DND-41 (cell line): ENCODE results near the gene GRID1.

Experiments
- ATAC-seq: fragments of 200-7000 bp; cut with Tn5 transposase; 3 replicates; pipeline ENCODE4 v1.9.1; 2021; ENCODE audit warnings: low read depth; ENCODE audit not compliant: insufficient read depth
- DNase-seq: peaks from one replicate; pipeline ENCODE4 v3.0.0-alpha.2; 2020
- H2AFZ ChIP-seq: 2 replicates; pipeline ENCODE4 v1.6.0; 2012; ENCODE audit warnings: low read depth, low read length
- H3K27ac ChIP-seq: 2 replicates; pipeline ENCODE4 v1.5.1; 2012; ENCODE audit warnings: low read length, inconsistent platforms
- H3K27me3 ChIP-seq: fragments of 200-600 bp; sonication (generic); 2 replicates; pipeline ENCODE4 v1.6.0; 2012; ENCODE audit warnings: low read length, mild to moderate bottlenecking, inconsistent platforms; ENCODE audit not compliant: insufficient read depth, poor library complexity
- H3K36me3 ChIP-seq: 2 replicates; pipeline ENCODE4 v1.5.1; 2012; ENCODE audit warnings: low read length, inconsistent platforms; ENCODE audit not compliant: insufficient read depth
- H3K4me1 ChIP-seq: 2 replicates; pipeline ENCODE4 v1.5.1; 2012; ENCODE audit warnings: mild to moderate bottlenecking, low read length; ENCODE audit not compliant: insufficient read depth
- H3K4me2 ChIP-seq: 2 replicates; pipeline ENCODE4 v1.6.0; 2012; ENCODE audit warnings: mild to moderate bottlenecking, moderate library complexity, low read length, inconsistent platforms; ENCODE audit not compliant: insufficient read depth
- H3K4me3 ChIP-seq, 2 experiments: fragments of 200-600 bp in 1 of 2; shearing (Covaris generic) in 1 of 2; 2 replicates each; pipeline ENCODE4 v1.5.1; 2012 to 2016; ENCODE audit warnings: inconsistent platforms in 2 of 2, low read length in 2 of 2, mild to moderate bottlenecking in 2 of 2, low read depth in 1 of 2, moderate library complexity in 1 of 2
- H3K79me2 ChIP-seq: 2 replicates; pipeline ENCODE4 v1.6.0; 2012; ENCODE audit warnings: low read length, inconsistent platforms; ENCODE audit not compliant: insufficient read depth
- H3K9ac ChIP-seq: 2 replicates; pipeline ENCODE4 v1.6.0; 2012; ENCODE audit warnings: low read depth, mild to moderate bottlenecking, inconsistent platforms, low read length, moderate library complexity
- H3K9me3 ChIP-seq: 2 replicates; pipeline ENCODE4 v1.5.1; 2012; ENCODE audit warnings: low read length, moderate library complexity, mild to moderate bottlenecking, inconsistent platforms; ENCODE audit not compliant: insufficient read depth, severe bottlenecking
- H4K20me1 ChIP-seq: 2 replicates; pipeline ENCODE4 v1.6.0; 2012; ENCODE audit warnings: low read length; ENCODE audit not compliant: insufficient read depth
- CTCF ChIP-seq: IDR thresholded peaks from 2 replicates; pipeline ENCODE4 v1.5.1; 2012; ENCODE audit warnings: borderline replicate concordance, low read length, moderate library complexity, mild to moderate bottlenecking; ENCODE audit not compliant: poor library complexity, severe bottlenecking; ENCODE audit errors: extremely low read depth
- EZH2 ChIP-seq: IDR thresholded peaks from 3 replicates; pipeline ENCODE4 v1.6.1; 2012; ENCODE audit warnings: borderline replicate concordance, low read depth, mild to moderate bottlenecking, moderate library complexity, low read length, inconsistent platforms; ENCODE audit not compliant: severe bottlenecking

GRID1 gene

GRCh38 chr10:86192691-86193090, 173.9 kb downstream of the GRID1 start:
- Histone ChIP-seq H3K9me3 (no peaks in the 10 kb centered on the region), H3K27ac (no peak overlapping the region), H3K79me2 (no peaks in the 10 kb centered on the region), H3K4me3 (no peak overlapping the region), H3K4me2 (no peak overlapping the region), H4K20me1 (no peaks in the 10 kb centered on the region), H2AFZ (no peak overlapping the region), H3K27me3 (no peaks in the 10 kb centered on the region), H3K9ac (no peak overlapping the region), H3K4me1 (no peaks in the 10 kb centered on the region), H3K36me3 (no peaks in the 10 kb centered on the region)
- ATAC-seq (no peak), DNase-seq (no peak)
- no peak for TF ChIP-seq CTCF
- TF ChIP-seq EZH2: no peak

GRCh38 chr10:86192147-86192546, 174.4 kb downstream of the GRID1 start:
- Histone ChIP-seq H2AFZ (no peak overlapping the region), H3K9me3 (no peaks in the 10 kb centered on the region), H4K20me1 (no peaks in the 10 kb centered on the region), H3K4me3 (no peak overlapping the region), H3K4me2 (no peak overlapping the region), H3K27me3 (no peaks in the 10 kb centered on the region), H3K27ac (no peak overlapping the region), H3K36me3 (no peaks in the 10 kb centered on the region), H3K9ac (no peak overlapping the region), H3K4me1 (no peaks in the 10 kb centered on the region), H3K79me2 (no peaks in the 10 kb centered on the region)
- ATAC-seq (no peak), DNase-seq (no peak)
- TF ChIP-seq CTCF (no peak), EZH2 (no peak)

GRCh38 chr10:86191686-86192085, 174.9 kb downstream of the GRID1 start:
- DNase-seq (no peak), ATAC-seq (no peak)
- H3K9ac ChIP-seq: no peak overlapping the region
- no peaks in the 10 kb centered on the region for H3K36me3 ChIP-seq
- no peaks in the 10 kb centered on the region for H3K27me3 ChIP-seq
- H3K4me1 ChIP-seq: no peaks in the 10 kb centered on the region
- H3K79me2 ChIP-seq: no peaks in the 10 kb centered on the region
- no peak overlapping the region for H3K27ac ChIP-seq
- H4K20me1 ChIP-seq: no peaks in the 10 kb centered on the region
- TF ChIP-seq EZH2 (no peak), CTCF (no peak)
- no peak overlapping the region for H2AFZ ChIP-seq
- no peak overlapping the region for H3K4me2 ChIP-seq
- H3K4me3 ChIP-seq: no peak overlapping the region
- no peaks in the 10 kb centered on the region for H3K9me3 ChIP-seq

GRCh38 chr10:86191166-86191565, 175.4 kb downstream of the GRID1 start:
- no peak overlapping the region for H3K27ac ChIP-seq
- no peak overlapping the region for H3K4me3 ChIP-seq
- no peaks in the 10 kb centered on the region for H3K9me3 ChIP-seq
- no peaks in the 10 kb centered on the region for H4K20me1 ChIP-seq
- H3K36me3 ChIP-seq: no peaks in the 10 kb centered on the region
- H3K9ac ChIP-seq: no peak overlapping the region
- TF ChIP-seq CTCF: no peak
- no peak for TF ChIP-seq EZH2
- DNase-seq (no peak), ATAC-seq (no peak)
- H3K4me2 ChIP-seq: no peak overlapping the region
- no peak overlapping the region for H2AFZ ChIP-seq
- H3K4me1 ChIP-seq: no peaks in the 10 kb centered on the region
- H3K27me3 ChIP-seq: no peaks in the 10 kb centered on the region
- no peaks in the 10 kb centered on the region for H3K79me2 ChIP-seq
